GM12875 (cell line): ENCODE data around the gene CCDC148.
"Not testable (repeated sequence)": the region's sequence is repeated elsewhere in the genome, so short reads cannot be mapped to it uniquely, and the experiment has no call there.

Experiments
- H3K4me3 ChIP-seq: one replicate; pipeline ENCODE4 v1.5.1; 2011; ENCODE audit warnings: low read depth, low read length, control low read depth
- CTCF ChIP-seq: IDR thresholded peaks from 2 replicates; pipeline ENCODE4 v1.5.1; 2011; ENCODE audit warnings: low read depth, mild to moderate bottlenecking, control low read depth, inconsistent platforms, low read length, moderate library complexity, borderline replicate concordance; ENCODE audit not compliant: insufficient read depth

CCDC148 gene

GRCh38 chr2:158357699-158358098, 98.9 kb downstream of the CCDC148 start:
- H3K4me3 ChIP-seq: no peak overlapping the region
- TF ChIP-seq CTCF: no peak

DNA sequence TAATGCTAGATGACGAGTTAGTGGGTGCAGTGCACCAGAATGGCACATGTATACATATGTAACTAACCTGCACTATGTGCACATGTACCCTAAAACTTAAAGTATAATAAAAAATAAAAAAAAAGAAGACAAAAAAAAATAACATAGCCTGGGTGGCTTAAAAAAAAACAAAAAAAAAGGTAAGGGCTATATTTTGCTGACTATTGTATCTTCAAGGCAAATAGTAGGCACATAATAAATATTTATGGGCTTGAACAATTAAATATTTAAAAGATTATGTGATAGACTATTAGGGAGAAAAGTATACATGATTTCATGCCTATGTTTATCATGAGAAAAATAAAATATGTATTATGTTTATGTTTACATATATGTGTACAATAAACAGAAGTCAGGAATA, 99.4 kb downstream of the CCDC148 start:
- TF ChIP-seq CTCF: no peak

GRCh38 chr2:158351466-158351816, 105.1 kb downstream of the CCDC148 start:
- H3K4me3 ChIP-seq: not testable (repeated sequence)

More for the DNA sequence above, 99.4 kb downstream of the CCDC148 start:
- H3K4me3 ChIP-seq: no peak overlapping the region

GRCh38 chr2:158350751-158351465, 105.6 kb downstream of the CCDC148 start:
- H3K4me3 ChIP-seq: not testable (repeated sequence)

DNA sequence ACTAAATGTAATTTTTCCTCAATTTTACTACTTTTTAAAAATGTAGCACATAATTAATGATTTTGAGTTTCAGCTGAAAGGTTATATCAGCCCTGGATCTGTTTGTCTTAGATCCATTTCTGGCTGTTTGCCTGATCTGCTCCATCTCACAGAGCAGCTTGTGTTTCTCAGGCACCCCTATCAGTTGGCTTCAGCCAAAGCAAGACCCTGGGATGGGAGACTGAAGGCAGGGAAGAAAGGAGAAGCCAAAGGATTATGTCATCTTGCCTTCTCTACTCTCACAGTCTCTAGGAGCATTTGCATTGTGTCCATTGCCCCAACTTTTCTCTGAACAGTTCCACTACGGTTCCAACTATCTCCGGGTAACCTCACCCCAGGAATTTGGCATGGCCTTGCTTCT, 110.5 kb downstream of the CCDC148 start:
- TF ChIP-seq CTCF: no peak

GRCh38 chr2:158339513-158339912, 117.0 kb downstream of the CCDC148 start:
- TF ChIP-seq CTCF: no peak
- no peak overlapping the region for H3K4me3 ChIP-seq

More for the DNA sequence above, 110.5 kb downstream of the CCDC148 start:
- no peak overlapping the region for H3K4me3 ChIP-seq

DNA sequence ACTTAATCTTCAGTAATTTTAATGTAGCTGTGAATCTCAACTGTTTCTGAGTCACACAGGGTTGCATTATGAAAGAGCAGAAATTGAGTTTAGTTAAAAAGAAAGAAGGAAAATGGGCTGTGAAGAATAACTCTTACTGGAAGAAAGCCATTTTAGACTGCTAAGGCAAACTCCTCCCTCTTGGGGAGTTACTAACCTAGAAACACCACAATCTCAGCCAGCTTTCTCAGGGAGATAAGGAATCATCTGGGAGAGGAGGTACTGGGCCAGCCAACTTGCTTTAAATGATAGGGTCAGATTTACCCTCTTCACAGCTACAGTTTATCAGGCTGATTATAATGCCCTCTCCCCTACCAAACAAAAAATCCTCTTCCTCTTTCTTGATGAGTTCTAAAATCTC, 119.5 kb downstream of the CCDC148 start:
- H3K4me3 ChIP-seq: no peak overlapping the region
- no peak for TF ChIP-seq CTCF

- not testable (repeated sequence) for H3K4me3 ChIP-seq
Measured at GRCh38 chr2:158331799-158332198, 124.8 kb downstream of the CCDC148 start.

GRCh38 chr2:158325782-158326340, 130.7 kb downstream of the CCDC148 start:
- TF ChIP-seq CTCF: no peak
- no peak overlapping the region for H3K4me3 ChIP-seq
